ENCODE results near the gene ZMIZ1. TPM values are rescaled to one million over a fixed set of nuclear protein-coding genes. Genes with fewer than 3 reads are reported as not detected.
A peak's percentile ranks its signal among the peaks of the same experiment; 100 is the strongest.

The ZMIZ1 gene
- total RNA-seq, 6 experiments from 2014 or later, result 38.6 to 60.3 (median 51.2) TPM

GRCh38 chr10:79168210-79168609, 99.4 kb downstream of the ZMIZ1 start:
- Mint-ChIP-seq H3K27me3 (ENCODE audit: insufficient read depth) (peaks cover 6% of the 10 kb centered on the region), H3K4me1 (ENCODE audit: low read depth) (peaks cover 19% of the 10 kb centered on the region), H3K4me3 (no peak overlapping the region), H3K36me3 (ENCODE audit: low read depth) (peaks cover 19% of the 10 kb centered on the region; the same call in 1 of the 2 replicates), H3K9me3 (no peaks in the 10 kb centered on the region), H3K27ac (peak overlapping the region; percentile 38; the same call in 1 of the 2 replicates)
- DNase-seq, result no peak
- TF ChIP-seq CTCF (IDR thresholded peaks at IDR 0.05), result no peak

DNA sequence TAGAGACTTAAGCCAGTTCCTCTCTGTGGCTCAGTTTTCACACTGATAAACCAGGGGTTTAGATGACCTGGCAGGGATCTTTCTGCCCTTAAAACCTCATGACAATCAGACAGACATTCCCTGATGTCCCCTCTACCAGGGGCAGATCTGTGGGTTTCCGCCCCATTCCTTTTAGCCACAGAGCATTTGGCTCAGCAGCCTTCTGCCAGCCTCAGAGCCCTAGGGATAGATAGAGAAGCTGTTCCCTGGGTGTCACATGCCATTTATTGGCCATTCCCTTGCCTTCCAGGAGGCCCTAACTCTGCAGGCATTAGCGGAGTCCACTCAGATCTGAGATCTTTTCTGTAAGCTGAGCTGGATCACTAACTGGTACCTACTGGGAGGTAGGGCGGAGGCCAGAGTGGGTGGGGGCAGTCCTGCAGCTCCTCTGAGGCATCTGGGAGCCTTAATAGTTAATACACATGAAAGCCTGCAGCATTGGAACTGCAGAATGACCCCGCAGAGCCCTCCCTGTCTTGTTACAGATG, 101.5 kb downstream of the ZMIZ1 start:
- TF ChIP-seq CTCF (IDR thresholded peaks at IDR 0.05), result no peak
- Mint-ChIP-seq H3K27ac (no peak overlapping the region), H3K4me3 (no peak overlapping the region), H3K27me3 (ENCODE audit: insufficient read depth) (peaks cover 5% of the 10 kb centered on the region), H3K4me1 (ENCODE audit: low read depth) (peaks cover 24% of the 10 kb centered on the region), H3K9me3 (no peaks in the 10 kb centered on the region), H3K36me3 (ENCODE audit: low read depth) (peaks cover 15% of the 10 kb centered on the region; the same call in 1 of the 2 replicates)
- DNase-seq, result no peak

GRCh38 chr10:79170993-79171392, 102.2 kb downstream of the ZMIZ1 start:
- H3K9me3 Mint-ChIP-seq, result no peaks in the 10 kb centered on the region
- peaks cover 5% of the 10 kb centered on the region for H3K27me3 Mint-ChIP-seq (ENCODE audit: insufficient read depth)
- H3K27ac Mint-ChIP-seq, result peak overlapping the region; percentile 50; the same call in 1 of the 2 replicates
- peaks cover 15% of the 10 kb centered on the region; the same call in 1 of the 2 replicates for H3K36me3 Mint-ChIP-seq (ENCODE audit: low read depth)
- no peak for TF ChIP-seq CTCF (IDR thresholded peaks at IDR 0.05)
- H3K4me1 Mint-ChIP-seq (ENCODE audit: low read depth), result peaks cover 31% of the 10 kb centered on the region
- H3K4me3 Mint-ChIP-seq, result no peak overlapping the region
- no peak for DNase-seq

GRCh38 chr10:79171504-79171903, 102.7 kb downstream of the ZMIZ1 start:
- no peak for DNase-seq
- Mint-ChIP-seq H3K4me1 (ENCODE audit: low read depth) (peaks cover 36% of the 10 kb centered on the region), H3K4me3 (no peak overlapping the region; the same call in 1 of the 2 replicates), H3K9me3 (no peaks in the 10 kb centered on the region), H3K27me3 (ENCODE audit: insufficient read depth) (peaks cover 5% of the 10 kb centered on the region), H3K36me3 (ENCODE audit: low read depth) (peaks cover 15% of the 10 kb centered on the region; the same call in 1 of the 2 replicates), H3K27ac (peak overlapping the region; percentile 50; the same call in 1 of the 2 replicates)
- TF ChIP-seq CTCF (IDR thresholded peaks at IDR 0.05), result no peak

DNA sequence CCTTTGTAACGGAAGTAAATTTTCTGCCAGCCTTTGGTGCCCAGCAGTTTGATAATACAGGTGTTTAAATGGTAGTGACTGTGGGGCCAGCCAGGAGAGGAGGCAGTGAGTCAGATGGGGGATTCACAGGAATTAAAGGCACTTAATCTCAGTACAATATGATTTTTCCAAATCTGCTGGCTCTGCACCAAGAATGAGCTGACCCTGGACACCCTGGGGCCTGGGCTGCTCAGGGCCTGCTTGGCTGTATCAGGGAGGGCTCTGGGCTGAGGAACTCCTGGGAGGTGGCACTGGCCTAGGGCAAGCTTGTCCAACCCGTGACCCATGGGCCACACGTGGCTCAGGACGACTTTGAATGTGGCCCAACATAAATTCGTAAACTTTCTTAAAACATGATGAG, 104.1 kb downstream of the ZMIZ1 start:
- no peak for TF ChIP-seq CTCF (IDR thresholded peaks at IDR 0.05)
- Mint-ChIP-seq H3K4me3 (no peak overlapping the region), H3K36me3 (ENCODE audit: low read depth) (0 out of 2 replicates have a peak, but pooled peaks cover 10% of the 10 kb centered on the region), H3K9me3 (no peaks in the 10 kb centered on the region), H3K27me3 (ENCODE audit: insufficient read depth) (peaks cover 5% of the 10 kb centered on the region), H3K27ac (no peak overlapping the region), H3K4me1 (ENCODE audit: low read depth) (peaks cover 50% of the 10 kb centered on the region)
- no peak for DNase-seq

Data from HFFc6 (cell line).